Measurements from ENCODE around the gene CCDC7.
"Not testable (repeated sequence)": the region's sequence is repeated elsewhere in the genome, so short reads cannot be mapped to it uniquely, and the experiment has no call there.

Gene CCDC7

GRCh38 chr10:32746869-32747268 lies 300.9 kb downstream of the CCDC7 start:
- Mint-ChIP-seq H3K27ac (no peak overlapping the region), H3K36me3 (peaks cover 24% of the 10 kb centered on the region), H3K9me3 (peaks cover 3% of the 10 kb centered on the region), H3K4me3 (no peak overlapping the region), H3K27me3 (no peaks in the 10 kb centered on the region), H3K4me1 (no peaks in the 10 kb centered on the region)
- no peak for ATAC-seq (ENCODE audit: low read depth)
- no peak for DNase-seq (ENCODE audit: low spot score in 2 of 2)

- ATAC-seq (ENCODE audit: low read depth) = no peak
- peaks cover 2% of the 10 kb centered on the region for H3K27me3 Mint-ChIP-seq
- H3K9me3 Mint-ChIP-seq = peaks cover 7% of the 10 kb centered on the region
- no peak for DNase-seq (ENCODE audit: low spot score in 2 of 2)
- peaks cover 17% of the 10 kb centered on the region for H3K36me3 Mint-ChIP-seq
- H3K27ac Mint-ChIP-seq = no peak overlapping the region
- H3K4me1 Mint-ChIP-seq = no peaks in the 10 kb centered on the region
- H3K4me3 Mint-ChIP-seq = no peak overlapping the region
Observed at GRCh38 chr10:32751582-32751981, 305.6 kb downstream of the CCDC7 start.

GRCh38 chr10:32754900-32755299 lies 309.0 kb downstream of the CCDC7 start:
- DNase-seq (ENCODE audit: low spot score in 2 of 2); H3K36me3 Mint-ChIP-seq; H3K4me3 Mint-ChIP-seq; H3K27me3 Mint-ChIP-seq; H3K4me1 Mint-ChIP-seq; ATAC-seq (ENCODE audit: low read depth); H3K27ac Mint-ChIP-seq: not testable (repeated sequence)
- peaks cover 18% of the 10 kb centered on the region for H3K9me3 Mint-ChIP-seq

- Mint-ChIP-seq H3K27ac (no peak overlapping the region), H3K27me3 (no peaks in the 10 kb centered on the region), H3K4me3 (no peak overlapping the region), H3K9me3 (peaks cover 33% of the 10 kb centered on the region), H3K4me1 (no peaks in the 10 kb centered on the region), H3K36me3 (peaks cover 11% of the 10 kb centered on the region)
- no peak for DNase-seq (ENCODE audit: low spot score in 2 of 2)
- ATAC-seq (ENCODE audit: low read depth) = no peak
Observed at GRCh38 chr10:32771217-32771616, 325.3 kb downstream of the CCDC7 start.

GRCh38 chr10:32773105-32773504 lies 327.2 kb downstream of the CCDC7 start:
- Mint-ChIP-seq H3K9me3 (peaks cover 24% of the 10 kb centered on the region), H3K27me3 (no peaks in the 10 kb centered on the region)
- no peak for DNase-seq (ENCODE audit: low spot score in 2 of 2)

GRCh38 chr10:32786968-32787367 lies 341.0 kb downstream of the CCDC7 start:
- Mint-ChIP-seq H3K27ac (peak overlapping the region; percentile 12), H3K27me3 (no peaks in the 10 kb centered on the region), H3K4me3 (no peak overlapping the region), H3K9me3 (peaks cover 5% of the 10 kb centered on the region), H3K4me1 (no peaks in the 10 kb centered on the region), H3K36me3 (peaks cover 2% of the 10 kb centered on the region)
- DNase-seq (ENCODE audit: low spot score in 2 of 2) (no peak), ATAC-seq (ENCODE audit: low read depth) (no peak)

More at GRCh38 chr10:32773105-32773504, 327.2 kb downstream of the CCDC7 start:
- Mint-ChIP-seq H3K36me3 (peaks cover 11% of the 10 kb centered on the region), H3K4me1 (no peaks in the 10 kb centered on the region), H3K27ac (no peak overlapping the region), H3K4me3 (no peak overlapping the region)
- no peak for ATAC-seq (ENCODE audit: low read depth)

- DNase-seq (ENCODE audit: low spot score in 2 of 2) = no peak
Observed at GRCh38 chr10:32787690-32788284, 341.8 kb downstream of the CCDC7 start.

GRCh38 chr10:32788359-32788758 lies 342.4 kb downstream of the CCDC7 start:
- ATAC-seq (ENCODE audit: low read depth) (no peak), DNase-seq (ENCODE audit: low spot score in 2 of 2) (no peak)
- no peaks in the 10 kb centered on the region for H3K4me1 Mint-ChIP-seq
- H3K27ac Mint-ChIP-seq = no peak overlapping the region
- no peaks in the 10 kb centered on the region for H3K27me3 Mint-ChIP-seq
- H3K9me3 Mint-ChIP-seq = peaks cover 5% of the 10 kb centered on the region
- peaks cover 2% of the 10 kb centered on the region for H3K36me3 Mint-ChIP-seq
- no peak overlapping the region for H3K4me3 Mint-ChIP-seq

More at GRCh38 chr10:32787690-32788284, 341.8 kb downstream of the CCDC7 start:
- H3K27ac Mint-ChIP-seq = no peak overlapping the region
- no peak for ATAC-seq (ENCODE audit: low read depth)
- no peak overlapping the region for H3K4me3 Mint-ChIP-seq
- H3K4me1 Mint-ChIP-seq = no peaks in the 10 kb centered on the region
- peaks cover 5% of the 10 kb centered on the region for H3K9me3 Mint-ChIP-seq
- H3K36me3 Mint-ChIP-seq = peaks cover 2% of the 10 kb centered on the region
- no peaks in the 10 kb centered on the region for H3K27me3 Mint-ChIP-seq

- H3K36me3 Mint-ChIP-seq = peaks cover 2% of the 10 kb centered on the region
Observed at GRCh38 chr10:32790483-32790882, 344.5 kb downstream of the CCDC7 start.

GRCh38 chr10:32793033-32793432 lies 347.1 kb downstream of the CCDC7 start:
- ATAC-seq (ENCODE audit: low read depth) = no peak
- Mint-ChIP-seq H3K27me3 (no peaks in the 10 kb centered on the region), H3K27ac (no peak overlapping the region), H3K4me1 (no peaks in the 10 kb centered on the region), H3K4me3 (no peak overlapping the region), H3K36me3 (no peaks in the 10 kb centered on the region), H3K9me3 (peaks cover 3% of the 10 kb centered on the region)
- no peak for DNase-seq (ENCODE audit: low spot score in 2 of 2)

More at GRCh38 chr10:32790483-32790882, 344.5 kb downstream of the CCDC7 start:
- Mint-ChIP-seq H3K9me3 (peaks cover 5% of the 10 kb centered on the region), H3K27me3 (no peaks in the 10 kb centered on the region), H3K4me1 (no peaks in the 10 kb centered on the region), H3K27ac (no peak overlapping the region), H3K4me3 (no peak overlapping the region)
- no peak for DNase-seq (ENCODE audit: low spot score in 2 of 2)
- ATAC-seq (ENCODE audit: low read depth) = no peak

- no peaks in the 10 kb centered on the region for H3K4me1 Mint-ChIP-seq
- no peaks in the 10 kb centered on the region for H3K27me3 Mint-ChIP-seq
- DNase-seq (ENCODE audit: low spot score in 2 of 2) (peak in 1 of 2 donors; percentile 41), ATAC-seq (ENCODE audit: low read depth) (peak; percentile 53)
- no peak overlapping the region for H3K27ac Mint-ChIP-seq
- no peak overlapping the region for H3K4me3 Mint-ChIP-seq
- no peaks in the 10 kb centered on the region for H3K9me3 Mint-ChIP-seq
- H3K36me3 Mint-ChIP-seq = no peaks in the 10 kb centered on the region
Observed at GRCh38 chr10:32795598-32796183, 349.8 kb downstream of the CCDC7 start.

GRCh38 chr10:32797393-32797792 lies 351.5 kb downstream of the CCDC7 start:
- H3K27me3 Mint-ChIP-seq; H3K9me3 Mint-ChIP-seq; H3K4me3 Mint-ChIP-seq; H3K4me1 Mint-ChIP-seq; DNase-seq (ENCODE audit: low spot score in 2 of 2); H3K27ac Mint-ChIP-seq; H3K36me3 Mint-ChIP-seq; ATAC-seq (ENCODE audit: low read depth): not testable (repeated sequence)

- no peaks in the 10 kb centered on the region for H3K9me3 Mint-ChIP-seq
- DNase-seq (ENCODE audit: low spot score in 2 of 2) (no peak), ATAC-seq (ENCODE audit: low read depth) (no peak)
- H3K36me3 Mint-ChIP-seq = no peaks in the 10 kb centered on the region
- H3K4me1 Mint-ChIP-seq = no peaks in the 10 kb centered on the region
- H3K27ac Mint-ChIP-seq = no peak overlapping the region
- H3K27me3 Mint-ChIP-seq = no peaks in the 10 kb centered on the region
- no peak overlapping the region for H3K4me3 Mint-ChIP-seq
Observed at GRCh38 chr10:32846974-32847373, 401.0 kb downstream of the CCDC7 start.

- ATAC-seq (ENCODE audit: low read depth) (no peak), DNase-seq (ENCODE audit: low spot score in 2 of 2) (no peak)
- Mint-ChIP-seq H3K27me3 (no peaks in the 10 kb centered on the region), H3K4me1 (no peaks in the 10 kb centered on the region), H3K4me3 (no peak overlapping the region), H3K9me3 (no peaks in the 10 kb centered on the region), H3K27ac (no peak overlapping the region), H3K36me3 (no peaks in the 10 kb centered on the region)
Observed at GRCh38 chr10:32851301-32851700, 405.4 kb downstream of the CCDC7 start.

GRCh38 chr10:32854435-32854834 lies 408.5 kb downstream of the CCDC7 start:
- Mint-ChIP-seq H3K4me3 (no peak overlapping the region), H3K9me3 (no peaks in the 10 kb centered on the region), H3K4me1 (no peaks in the 10 kb centered on the region), H3K36me3 (no peaks in the 10 kb centered on the region), H3K27me3 (no peaks in the 10 kb centered on the region), H3K27ac (no peak overlapping the region)
- no peak for DNase-seq (ENCODE audit: low spot score in 2 of 2)
- no peak for ATAC-seq (ENCODE audit: low read depth)
